KBM-7 (cell line): ENCODE measurements around the gene FRMD8.

Experiments used
- DNase-seq: peaks from one replicate; pipeline ENCODE4 v3.0.0-alpha.2; 2015
- in situ Hi-C: fragments of 300-500 bp; cut with MboI; formaldehyde crosslinking; loops from 2 replicates; pipeline ENCODE4 v1.14.3; 2020; ENCODE audit warnings: low sequenced_read_pairs, low pct_unique_long_range_greater_than_20kb, mixed read lengths

FRMD8 gene, protein sequence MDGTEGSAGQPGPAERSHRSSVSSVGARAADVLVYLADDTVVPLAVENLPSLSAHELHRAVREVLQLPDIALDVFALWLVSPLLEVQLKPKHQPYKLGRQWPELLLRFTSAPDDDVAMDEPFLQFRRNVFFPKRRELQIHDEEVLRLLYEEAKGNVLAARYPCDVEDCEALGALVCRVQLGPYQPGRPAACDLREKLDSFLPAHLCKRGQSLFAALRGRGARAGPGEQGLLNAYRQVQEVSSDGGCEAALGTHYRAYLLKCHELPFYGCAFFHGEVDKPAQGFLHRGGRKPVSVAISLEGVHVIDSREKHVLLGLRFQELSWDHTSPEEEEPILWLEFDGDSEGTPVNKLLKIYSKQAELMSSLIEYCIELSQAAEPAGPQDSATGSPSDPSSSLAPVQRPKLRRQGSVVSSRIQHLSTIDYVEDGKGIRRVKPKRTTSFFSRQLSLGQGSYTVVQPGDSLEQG

DNA sequence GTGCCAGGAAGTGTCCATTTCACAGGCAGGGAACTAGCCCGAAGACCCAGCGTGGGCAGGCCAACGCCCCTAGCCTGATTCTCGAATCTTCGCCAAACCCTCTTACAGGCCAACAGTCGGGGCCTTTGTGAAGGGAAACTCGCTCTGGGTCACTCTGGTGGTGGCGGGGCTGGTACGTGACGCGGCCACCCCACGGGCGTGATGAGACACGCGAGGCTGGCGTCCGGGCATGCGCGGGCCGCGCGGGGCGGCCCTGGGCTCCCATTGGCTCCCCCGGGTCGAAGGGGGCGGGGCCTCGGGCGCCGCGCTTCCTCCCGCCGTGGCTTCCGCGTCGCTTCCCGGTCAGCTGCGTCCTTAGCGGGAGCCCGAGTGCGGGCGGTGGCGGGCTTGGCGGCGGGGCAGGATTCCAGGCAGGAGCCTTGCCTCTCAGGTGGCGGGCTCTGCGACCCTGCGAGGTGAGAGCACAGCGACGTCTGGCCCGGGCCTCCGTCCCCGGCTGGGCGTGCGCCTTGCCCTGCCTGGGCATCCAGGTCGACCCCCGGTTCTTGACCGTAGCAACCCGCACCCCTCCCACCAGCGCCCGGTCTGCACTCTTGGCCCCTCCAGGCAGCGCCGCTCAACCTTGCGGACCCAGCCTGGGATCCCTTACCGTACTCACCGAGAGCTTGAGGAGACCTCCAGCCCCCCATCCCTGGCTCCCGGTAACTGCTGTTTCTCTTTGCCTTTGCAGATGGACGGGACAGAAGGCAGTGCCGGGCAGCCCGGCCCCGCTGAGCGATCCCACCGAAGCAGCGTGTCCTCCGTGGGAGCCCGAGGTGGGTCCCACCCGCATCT lies at the start of gene FRMD8:
TSS of gene FRMD8 (plus strand) at position 331 of the 834 bp plus-strand sequence. CDS start at position 731, 400 bp downstream.
- in situ Hi-C loops, result no loop called here
- peak; percentile 80 for DNase-seq

DNA sequence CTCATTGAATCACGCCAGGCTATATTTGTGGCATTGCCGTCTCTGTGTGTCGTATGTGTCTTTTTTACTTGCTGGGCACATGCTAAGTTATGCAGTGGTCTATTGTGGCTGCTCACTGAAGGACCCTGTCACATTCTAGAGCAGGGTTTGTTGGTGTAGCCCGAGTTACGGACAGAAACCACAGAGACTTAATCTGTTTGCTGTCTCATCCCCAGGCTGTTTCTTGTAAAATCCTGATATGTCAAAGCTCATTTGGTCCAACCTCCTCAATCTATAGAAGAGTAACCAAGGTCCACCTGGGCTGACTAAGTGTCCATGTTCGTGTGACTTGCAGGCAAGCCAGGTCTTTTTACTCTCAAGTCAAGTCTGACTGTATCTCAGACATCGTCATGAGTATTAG lies 47.8 kb upstream of the FRMD8 start:
- DNase-seq, result no peak
- in situ Hi-C loops, result no loop called here

DNA sequence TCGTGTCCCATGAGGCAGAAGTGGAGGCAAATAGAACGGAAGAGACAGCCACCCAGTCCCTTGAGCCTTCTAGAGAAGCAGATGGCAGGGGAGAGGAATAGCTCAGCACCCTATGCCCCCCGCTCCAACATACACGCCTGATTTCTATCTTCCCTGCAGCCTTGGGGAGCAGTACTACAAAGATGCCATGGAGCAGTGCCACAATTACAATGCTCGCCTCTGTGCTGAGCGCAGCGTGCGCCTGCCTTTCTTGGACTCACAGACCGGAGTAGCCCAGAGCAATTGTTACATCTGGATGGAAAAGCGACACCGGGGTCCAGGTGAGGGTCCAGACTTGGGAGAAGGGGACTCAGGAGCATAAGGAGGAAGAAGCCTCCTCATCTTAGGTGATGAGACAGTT lies 46.2 kb upstream of the FRMD8 start:
- no peak for DNase-seq
- in situ Hi-C loops, result no loop called here

DNA sequence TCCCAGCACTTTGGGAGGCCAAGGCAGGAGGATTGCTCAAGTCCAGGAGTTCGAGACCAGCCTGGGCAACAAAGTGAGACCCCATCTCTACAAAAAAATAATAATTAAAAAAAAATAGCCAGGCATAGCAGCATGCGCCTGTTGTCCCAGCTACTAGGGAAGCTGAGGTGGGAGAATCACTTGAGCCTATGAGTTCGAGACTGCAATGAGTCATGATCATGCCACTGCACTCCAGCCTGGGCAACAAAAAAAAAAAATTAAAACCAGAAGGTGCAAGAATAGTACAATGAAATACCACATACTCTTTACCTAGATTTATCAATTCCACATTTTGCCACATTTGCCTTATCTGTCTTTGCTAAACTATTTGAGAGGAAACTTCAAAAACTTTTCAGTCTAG lies 44.6 kb upstream of the FRMD8 start:
- DNase-seq, result no peak
- in situ Hi-C loops, result no loop called here

DNA sequence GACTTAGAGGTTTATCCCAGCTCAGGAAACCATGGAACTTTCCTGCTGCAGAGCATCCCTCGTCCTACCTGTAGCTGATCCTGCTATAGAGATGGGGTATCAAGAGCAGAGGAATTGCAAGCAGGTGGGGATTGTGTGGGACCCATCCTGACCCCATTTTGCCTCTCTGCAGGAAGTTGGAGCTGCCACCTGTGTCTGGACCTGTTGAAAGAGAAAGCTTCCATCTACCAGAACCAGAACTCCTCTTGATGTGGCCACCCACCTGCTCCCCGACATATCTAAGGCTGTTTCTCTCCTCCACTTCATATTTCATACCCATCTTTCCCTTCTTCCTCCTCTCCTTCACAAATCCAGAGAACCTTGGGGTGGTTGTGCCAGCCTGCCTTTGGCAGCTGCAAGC lies 34.9 kb upstream of the FRMD8 start:
- in situ Hi-C loops, result no loop called here
- no peak for DNase-seq

DNA sequence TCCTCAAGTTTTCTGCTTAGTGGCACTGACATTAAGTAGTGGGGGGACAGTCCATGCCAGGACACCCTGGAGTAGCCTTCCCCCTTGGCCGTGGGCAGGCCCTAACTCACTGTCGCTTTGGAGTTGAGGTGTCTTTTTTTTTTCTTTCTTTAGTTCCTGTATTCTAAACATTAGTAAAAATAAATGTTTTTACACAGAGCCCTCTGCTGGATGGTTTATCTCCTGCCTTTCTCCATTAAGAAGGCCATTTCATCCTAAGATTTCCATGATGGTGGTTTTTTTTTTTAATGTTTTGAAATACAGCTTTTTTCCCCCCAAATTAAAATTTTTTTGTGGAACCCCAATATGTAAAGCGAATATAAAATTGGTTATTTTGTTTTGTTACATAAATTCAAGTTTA lies 33.7 kb upstream of the FRMD8 start:
- peak; percentile 51 for DNase-seq
- in situ Hi-C loops, result no loop called here

DNA sequence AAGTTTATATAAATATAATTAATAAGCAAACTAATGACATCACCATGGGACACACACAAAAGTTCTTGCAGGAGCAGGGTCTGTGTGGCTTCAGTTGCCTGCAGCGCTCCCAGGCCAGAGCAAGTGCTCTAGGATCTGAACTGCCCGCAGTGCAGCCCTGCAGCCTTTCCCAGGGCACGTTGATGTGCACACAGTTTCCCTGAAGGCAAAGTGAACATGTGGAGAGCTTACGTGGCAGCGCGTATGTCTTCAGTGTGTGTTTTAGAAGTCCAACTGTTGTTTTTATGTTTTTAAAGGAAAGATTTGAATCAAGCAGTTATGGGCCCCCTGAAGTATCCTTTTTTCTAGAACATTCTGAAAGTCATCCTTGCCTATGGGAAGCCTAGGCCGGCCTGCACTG lies 33.1 kb upstream of the FRMD8 start:
- no peak for DNase-seq
- in situ Hi-C loops, result no loop called here

DNA sequence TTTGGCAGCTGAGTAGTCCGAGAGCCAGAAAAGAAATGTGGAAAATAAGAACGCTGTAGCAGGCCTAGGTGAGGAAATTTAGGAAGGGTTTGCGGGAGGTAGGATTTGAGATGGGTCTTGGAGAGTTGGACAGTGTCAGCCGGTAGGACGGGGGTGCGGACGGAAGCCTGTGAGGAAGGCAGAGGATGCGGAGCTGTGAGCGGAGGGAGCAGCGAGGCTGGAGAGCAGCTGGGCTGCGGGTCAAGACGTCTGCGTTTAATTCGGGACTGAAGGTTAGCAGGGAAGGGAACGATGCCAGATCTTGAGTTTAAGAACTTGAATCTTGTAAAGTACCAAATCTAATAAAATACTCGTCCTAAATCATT lies 32.6 kb upstream of the FRMD8 start:
- DNase-seq, result no peak
- in situ Hi-C loops, result no loop called here

DNA sequence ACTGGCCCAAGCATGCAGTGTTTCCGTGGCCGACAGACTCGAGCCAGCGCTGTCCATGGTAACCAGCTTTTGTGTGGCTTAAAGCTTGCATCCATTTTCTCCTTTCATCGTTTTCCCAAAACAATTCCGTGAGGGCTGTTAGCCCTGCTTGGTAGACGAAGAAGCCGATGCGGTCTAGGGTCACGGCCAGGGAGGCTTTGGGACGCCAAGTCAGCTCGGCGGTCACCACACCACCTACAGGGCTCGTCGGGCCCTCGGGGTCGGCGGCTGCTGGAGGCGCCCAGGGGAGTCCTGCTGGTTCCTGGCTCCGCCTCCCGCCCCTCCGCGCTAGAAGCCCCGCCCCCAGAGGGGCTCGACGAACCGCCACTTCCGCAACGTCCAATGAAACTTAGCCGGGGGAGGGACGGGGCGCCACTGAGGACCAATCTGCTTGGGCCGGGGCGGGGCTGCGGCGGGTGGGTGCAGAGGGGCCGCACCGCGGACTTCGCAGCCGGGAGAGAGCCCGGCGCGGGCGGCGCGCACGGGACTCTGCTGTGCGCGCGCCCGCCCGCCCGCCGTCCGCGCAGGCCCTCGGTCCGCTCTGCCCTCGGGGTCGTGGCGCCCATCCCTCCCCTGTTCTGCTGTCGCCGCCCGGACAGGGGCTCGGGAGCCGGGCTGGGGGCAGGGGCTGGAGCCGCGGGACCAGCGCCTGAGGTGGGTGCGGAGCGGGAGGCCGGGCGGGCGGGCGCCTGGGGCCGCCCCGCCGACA lies 32.0 kb upstream of the FRMD8 start, which contains the start of gene TIGD3:
TSS of gene TIGD3 (plus strand) at position 487 of the 748 bp plus-strand sequence. CDS start 1,058 bp downstream, outside the sequence.
- peak; percentile 95 for DNase-seq
- in situ Hi-C loops, result no loop called here

DNA sequence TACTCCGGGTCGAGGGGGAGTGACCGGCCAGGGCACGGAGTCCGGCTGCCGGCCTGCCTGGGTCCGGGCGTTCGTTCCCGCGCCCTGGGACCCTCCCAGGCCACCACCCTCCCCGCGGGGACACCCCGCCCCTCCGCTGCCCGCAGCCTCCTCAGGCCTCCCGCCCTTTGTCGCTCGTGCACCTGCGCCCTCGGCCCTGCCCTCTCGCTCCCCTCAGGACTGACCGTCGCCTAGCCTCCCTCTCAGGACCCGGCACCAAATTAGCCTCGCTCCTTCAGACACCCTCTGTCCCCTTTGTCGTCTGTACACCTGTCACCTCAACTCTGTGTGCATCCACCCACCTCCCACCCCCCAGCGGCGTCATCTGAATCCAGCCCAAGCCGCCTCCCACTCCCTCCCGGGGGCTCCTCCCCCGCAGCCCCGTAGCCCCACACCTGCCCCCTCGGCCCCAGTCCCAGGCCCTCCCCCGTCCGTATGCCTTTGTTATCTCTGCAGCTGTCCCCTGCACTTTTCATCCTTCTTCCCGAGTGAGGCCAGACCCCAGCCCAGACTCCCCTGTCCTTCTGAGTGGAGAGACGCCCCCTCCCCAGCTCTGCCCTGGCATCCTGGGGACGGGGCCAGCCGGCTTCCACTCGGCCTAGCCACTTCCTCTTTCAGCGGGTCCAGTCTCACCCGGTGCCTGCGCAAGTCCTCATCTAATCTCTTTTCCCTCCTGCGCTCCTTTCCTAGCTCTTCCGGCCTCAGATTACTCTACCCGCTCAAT lies 31.2 kb upstream of the FRMD8 start:
- in situ Hi-C loops, result no loop called here
- peak; percentile 74 for DNase-seq

DNA sequence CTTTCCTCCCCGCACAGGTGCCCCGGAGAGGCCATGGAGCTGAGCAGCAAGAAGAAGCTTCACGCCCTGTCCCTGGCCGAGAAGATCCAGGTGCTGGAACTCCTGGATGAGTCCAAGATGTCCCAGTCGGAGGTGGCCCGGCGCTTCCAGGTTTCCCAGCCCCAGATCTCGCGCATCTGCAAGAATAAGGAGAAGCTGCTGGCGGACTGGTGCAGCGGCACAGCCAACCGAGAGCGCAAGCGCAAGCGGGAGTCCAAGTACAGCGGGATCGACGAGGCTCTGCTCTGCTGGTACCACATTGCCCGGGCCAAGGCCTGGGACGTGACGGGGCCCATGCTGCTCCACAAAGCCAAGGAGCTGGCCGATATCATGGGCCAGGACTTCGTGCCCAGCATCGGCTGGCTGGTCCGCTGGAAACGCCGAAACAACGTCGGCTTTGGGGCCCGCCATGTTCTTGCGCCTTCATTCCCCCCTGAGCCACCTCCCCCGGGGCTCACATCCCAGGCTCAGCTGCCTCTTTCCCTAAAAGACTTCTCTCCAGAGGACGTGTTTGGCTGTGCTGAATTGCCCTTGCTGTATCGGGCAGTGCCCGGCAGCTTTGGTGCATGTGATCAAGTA lies 30.6 kb upstream of the FRMD8 start:
- in situ Hi-C loops, result no loop called here
- no peak for DNase-seq

DNA sequence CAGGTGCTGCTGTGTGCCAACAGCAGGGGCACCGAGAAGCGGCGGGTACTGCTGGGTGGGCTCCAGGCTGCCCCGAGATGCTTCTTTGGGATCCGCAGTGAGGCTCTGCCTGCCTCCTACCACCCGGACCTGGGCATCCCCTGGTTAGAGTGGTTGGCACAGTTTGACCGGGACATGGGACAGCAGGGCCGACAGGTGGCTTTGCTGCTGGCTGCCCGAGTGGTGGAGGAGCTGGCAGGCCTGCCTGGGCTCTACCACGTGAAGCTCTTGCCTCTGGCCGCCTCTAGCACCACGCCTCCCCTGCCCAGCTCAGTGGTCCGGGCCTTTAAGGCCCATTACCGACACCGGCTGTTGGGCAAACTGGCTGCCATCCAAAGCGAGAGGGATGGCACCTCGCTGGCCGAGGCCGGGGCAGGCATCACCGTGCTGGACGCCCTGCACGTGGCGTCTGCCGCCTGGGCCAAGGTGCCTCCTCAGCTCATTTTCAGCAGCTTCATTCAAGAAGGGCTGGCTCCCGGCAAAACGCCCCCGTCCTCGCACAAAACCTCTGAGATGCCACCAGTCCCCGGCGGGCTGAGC lies 30.0 kb upstream of the FRMD8 start:
- DNase-seq, result no peak
- in situ Hi-C loops, result no loop called here

DNA sequence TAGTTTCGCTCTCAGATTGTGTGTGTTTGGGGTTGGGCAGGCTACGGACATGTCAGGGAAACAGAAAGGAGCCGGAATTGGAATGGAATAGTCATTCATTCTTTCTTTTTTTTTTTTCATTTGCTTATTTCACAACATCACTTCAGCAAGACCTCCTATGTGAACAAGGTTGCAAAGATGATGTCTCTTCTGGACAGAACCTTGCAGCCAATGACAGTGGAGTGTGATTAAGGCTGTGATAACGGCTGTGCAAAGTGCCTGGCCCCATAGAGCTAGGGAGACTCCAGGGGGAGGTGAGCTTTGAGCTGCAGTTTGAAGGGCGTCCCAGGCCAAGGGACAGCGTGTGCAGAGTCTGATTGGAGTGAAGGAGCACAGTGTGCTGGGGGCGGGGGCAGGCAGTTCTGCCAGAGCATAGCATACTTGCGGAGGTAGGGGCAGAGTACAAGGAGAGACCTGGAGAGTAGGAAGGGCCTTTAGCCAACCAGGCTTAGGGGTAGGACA lies 28.5 kb upstream of the FRMD8 start:
- DNase-seq, result no peak
- in situ Hi-C loops, result no loop called here

DNA sequence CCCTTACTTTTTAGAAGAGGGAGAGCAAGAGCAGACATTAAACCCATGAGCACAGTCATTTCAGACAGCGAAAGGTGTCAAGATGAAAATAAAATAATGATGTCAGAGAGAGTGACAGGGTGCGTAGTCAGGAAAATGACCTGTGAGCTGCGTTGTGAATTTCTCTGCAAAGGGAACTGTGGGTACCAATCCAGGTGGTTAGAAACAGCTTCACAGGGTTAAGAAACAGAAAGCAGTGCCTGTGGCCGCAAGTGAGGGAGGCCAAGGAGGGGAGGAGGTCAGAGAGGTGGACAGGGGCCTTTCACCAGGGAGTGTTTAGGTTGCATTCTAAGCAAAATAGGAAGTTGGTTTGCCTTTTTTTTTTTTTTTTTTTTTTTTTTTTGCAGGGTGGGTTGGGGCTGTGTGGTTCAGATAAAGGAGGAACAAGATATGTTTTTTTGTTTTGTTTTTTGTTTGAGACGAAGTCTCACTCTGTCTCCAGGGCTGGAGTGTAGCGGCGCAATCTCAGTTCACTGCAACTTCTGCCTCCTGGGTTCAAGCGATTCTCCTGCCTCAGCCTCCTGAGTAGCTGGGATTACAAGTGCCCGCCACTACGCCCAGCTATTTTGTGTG lies 24.0 kb upstream of the FRMD8 start:
- peak; percentile 91 for DNase-seq
- in situ Hi-C loops, result no loop called here

DNA sequence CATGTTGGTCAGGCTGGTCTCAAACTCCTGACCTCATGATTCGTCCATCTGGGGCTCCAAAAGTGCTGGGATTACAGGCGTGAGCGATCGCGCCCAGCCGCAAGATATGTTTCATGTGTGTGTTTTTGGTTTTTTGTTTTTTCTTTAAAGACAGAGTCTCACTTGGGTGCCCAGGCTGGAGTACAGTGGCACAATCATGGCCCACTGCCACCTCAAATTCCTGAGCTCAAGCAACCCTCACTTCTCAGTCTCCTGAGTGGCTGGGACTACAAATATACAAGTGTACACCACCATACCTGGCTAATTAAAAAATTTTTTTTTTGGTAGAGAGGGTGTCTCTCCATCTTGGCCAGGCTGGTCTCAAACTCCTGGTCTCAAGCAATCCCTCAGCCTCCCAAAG lies 23.5 kb upstream of the FRMD8 start:
- no peak for DNase-seq
- in situ Hi-C loops, result no loop called here

DNA sequence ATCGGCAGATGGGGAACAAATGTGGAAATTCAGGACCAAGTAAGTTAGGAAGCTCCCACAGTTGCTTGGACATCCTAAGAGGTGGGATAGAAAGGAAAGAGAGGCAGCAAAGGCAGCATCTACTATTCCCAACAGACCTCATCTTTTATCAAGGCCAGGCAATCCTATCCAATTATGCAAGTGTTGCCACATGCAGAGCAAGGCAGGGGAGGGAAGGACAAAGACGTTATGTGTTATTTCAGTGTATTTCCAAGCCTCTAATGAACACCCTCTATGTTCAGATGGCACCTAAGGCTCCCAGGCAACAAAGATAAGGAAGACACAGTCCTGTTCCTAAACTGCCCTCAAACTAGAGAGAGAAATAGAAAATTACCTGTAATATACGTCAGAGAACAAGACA lies 22.7 kb upstream of the FRMD8 start:
- in situ Hi-C loops, result no loop called here
- DNase-seq, result no peak

DNA sequence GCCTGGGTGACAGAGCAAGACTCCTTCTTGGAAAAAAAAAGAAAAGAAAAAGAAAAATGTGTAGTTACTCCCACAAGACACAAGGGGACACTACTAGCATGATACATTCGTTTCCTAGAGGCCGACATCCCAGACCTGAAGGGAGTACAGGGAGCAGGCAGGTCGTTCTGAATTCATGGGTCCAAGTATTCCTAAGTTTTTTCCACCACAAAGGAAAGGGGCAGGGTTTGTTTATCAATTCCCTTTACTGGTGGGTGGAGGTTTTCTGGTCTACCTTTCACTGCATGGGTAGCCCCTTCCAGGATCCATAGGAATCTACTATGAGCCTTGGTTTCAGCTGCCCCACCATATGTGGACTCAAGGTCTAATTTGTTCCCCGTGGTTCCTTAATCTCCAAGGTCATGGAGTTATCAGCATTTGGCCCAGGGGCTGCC lies 20.1 kb upstream of the FRMD8 start:
- in situ Hi-C loops, result no loop called here
- peak; percentile 79 for DNase-seq

DNA sequence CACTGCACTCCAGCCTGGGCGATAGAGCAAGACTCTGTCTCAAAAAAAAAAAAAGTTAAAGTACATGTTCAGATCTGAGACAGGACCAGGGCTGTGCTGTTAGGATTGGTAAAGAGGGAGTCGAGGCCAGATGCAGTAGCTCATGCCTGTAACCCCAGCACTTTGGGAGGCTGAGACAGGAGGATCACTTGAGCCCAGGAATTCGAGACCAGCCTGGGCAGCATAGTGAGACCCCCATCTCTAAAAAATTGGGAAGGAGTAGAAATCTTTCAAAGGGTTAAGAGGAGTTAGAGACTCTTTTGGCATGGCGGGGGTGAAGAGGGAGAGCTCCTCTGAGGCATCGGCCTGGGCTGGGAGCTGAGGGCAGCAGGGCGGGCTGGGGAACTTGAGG lies 15.8 kb upstream of the FRMD8 start:
- no peak for DNase-seq
- in situ Hi-C loops, result no loop called here
